HepG2 (cell line): ENCODE data around the gene SMARCB1. TPM values are rescaled to one million over a fixed set of nuclear protein-coding genes. Genes with fewer than 3 reads are reported as not detected.
A peak's percentile ranks its signal among the peaks of the same experiment; 100 is the strongest.

Experiments
- ATAC-seq: fragments of 200-7000 bp; cut with Tn5 transposase; 3 replicates; pipeline ENCODE4 v1.9.1; 2020; ENCODE audit warnings: mild to moderate bottlenecking, moderate library complexity
- BruUV-seq: library from RNA; stranded (reverse); fragments of 400-500 nt; replicated peaks from 2 replicates; lab custom pipeline; 2021; lab: Mats Ljungman, UMichigan
- CTCF ChIA-PET: fragments of 300-600 bp; formaldehyde crosslinking; extraction: SDS; loops from one replicate; lab custom pipeline; 2021; ENCODE audit warnings: low total read pairs, inconsistent platforms, low intra/inter-chr PET ratio; lab: Yijun Ruan, JAX
- POLR2A ChIA-PET: fragments of 350-600 bp; sonication (Branson Sonifier 250); formaldehyde crosslinking; loops from one replicate; lab custom pipeline; 2020; ENCODE audit warnings: antibody characterized with exemption, inconsistent platforms; lab: Yijun Ruan, JAX
- DNase-seq: peaks from one replicate; pipeline ENCODE4 v3.0.0-alpha.2; 2015; ENCODE audit warnings: low spot score
- FAIRE-seq: peaks from 3 replicates; lab custom pipeline; 2011; peaks lifted over from hg19 to GRCh38; lab: Jason Lieb, UNC
- H2AFZ ChIP-seq: one replicate; pipeline ENCODE4 v1.6.1; 2011; ENCODE audit warnings: low read length, inconsistent platforms
- H3K27ac ChIP-seq: fragments of 300-600 bp; 3 replicates; pipeline ENCODE4 v1.8.0; 2011; ENCODE audit warnings: mixed run types, mild to moderate bottlenecking, mixed read lengths, low read length, inconsistent platforms; ENCODE audit not compliant: insufficient read depth; ENCODE audit errors: extremely low read length
- H3K27me3 ChIP-seq, 2 experiments: fragments of 200-600 bp in 1 of 2; 2 replicates in 1 of 2; 3 replicates in 1 of 2; pipeline versions ENCODE4 v1.6.0 to v1.8.0; 2011; ENCODE audit warnings: low read length in 2 of 2, mild to moderate bottlenecking in 2 of 2, moderate library complexity in 2 of 2, inconsistent platforms in 1 of 2; ENCODE audit not compliant: insufficient read depth in 2 of 2, control insufficient read depth in 1 of 2
- H3K36me3 ChIP-seq, 2 experiments: fragments of 200-600 bp in 1 of 2; replicated peaks in 1 of 2; 2 replicates in 1 of 2; 3 replicates in 1 of 2; pipeline versions ENCODE4 v1.5.1 to v1.8.0; 2011; ENCODE audit warnings: low read length in 2 of 2, inconsistent platforms in 1 of 2; ENCODE audit not compliant: insufficient read depth in 2 of 2, control insufficient read depth in 1 of 2
- H3K4me1 ChIP-seq: 2 replicates; pipeline ENCODE4 v1.5.1; 2012; ENCODE audit warnings: low read length, inconsistent platforms; ENCODE audit not compliant: insufficient read depth
- H3K4me2 ChIP-seq: 2 replicates; pipeline ENCODE4 v1.6.0; 2011; ENCODE audit warnings: low read depth, low read length, inconsistent platforms
- H3K4me3 ChIP-seq, 3 experiments: fragments of 200-600 bp in 1 of 3; sonication (generic), shearing (Covaris generic) in 1 of 3; replicated peaks in 1 of 3; 2 replicates each; pipeline ENCODE4 v1.5.1; 2011 to 2016; ENCODE audit warnings: low read length in 3 of 3, inconsistent platforms in 2 of 3, low read depth in 2 of 3, mild to moderate bottlenecking in 2 of 3, control low read depth in 1 of 3, mixed read lengths in 1 of 3; ENCODE audit not compliant: insufficient read depth in 1 of 3
- H3K79me2 ChIP-seq: one replicate; pipeline ENCODE4 v1.6.1; 2011; ENCODE audit warnings: low read length, inconsistent platforms; ENCODE audit not compliant: insufficient read depth
- H3K9ac ChIP-seq: 2 replicates; pipeline ENCODE4 v1.6.0; 2011; ENCODE audit warnings: mild to moderate bottlenecking, low read depth, low read length, inconsistent platforms; ENCODE audit not compliant: insufficient read depth
- H3K9me3 ChIP-seq: 2 replicates; pipeline ENCODE4 v1.5.1; 2012; ENCODE audit warnings: mild to moderate bottlenecking, low read length
- H4K20me1 ChIP-seq: 2 replicates; pipeline ENCODE4 v1.6.0; 2011; ENCODE audit warnings: inconsistent platforms, mild to moderate bottlenecking, low read length, moderate library complexity; ENCODE audit not compliant: insufficient read depth
- ARID4A ChIP-seq: sonication (generic); formaldehyde crosslinking; IDR thresholded peaks from 2 replicates; pipeline ENCODE4 v1.5.0; 2020; ENCODE audit warnings: mild to moderate bottlenecking, missing genetic modification reagents, borderline replicate concordance
- MAZ ChIP-seq, 2 experiments: sonication (generic) in 1 of 2; formaldehyde crosslinking in 1 of 2; IDR thresholded peaks; 2 replicates each; pipeline versions ENCODE4 v1.5.0 to v1.6.1; 2012 to 2020; ENCODE audit warnings: low read depth in 2 of 2, mild to moderate bottlenecking in 2 of 2, borderline replicate concordance in 1 of 2, improper control_type of control experiment in 1 of 2, low read length in 1 of 2, missing genetic modification reagents in 1 of 2, moderate library complexity in 1 of 2
- NRL ChIP-seq: sonication (generic); formaldehyde crosslinking; IDR thresholded peaks from 2 replicates; pipeline ENCODE4 v1.5.0; 2020; ENCODE audit warnings: missing genetic modification reagents, mild to moderate bottlenecking, moderate library complexity, borderline replicate concordance
- SMC3 ChIP-seq: IDR thresholded peaks from 2 replicates; pipeline ENCODE4 v1.6.1; 2011; ENCODE audit warnings: low read length, improper control_type of control experiment
- TBX2 ChIP-seq: sonication (generic); formaldehyde crosslinking; IDR thresholded peaks from 2 replicates; pipeline ENCODE4 v1.5.0; 2020; ENCODE audit warnings: missing genetic modification reagents, mild to moderate bottlenecking, borderline replicate concordance
- ZNF687 ChIP-seq: sonication (generic); formaldehyde crosslinking; IDR thresholded peaks from 2 replicates; pipeline ENCODE4 v1.5.1; 2020; ENCODE audit warnings: mild to moderate bottlenecking, missing genetic modification reagents, moderate library complexity
- WGBS: methylation state at CpG from one replicate; pipeline ENCODE4 v1.1.6; 2017; ENCODE audit warnings: low lambda C conversion rate; 5-methylcytosine and 5-hydroxymethylcytosine counted together
- in situ Hi-C: cut with HindIII; loops from 2 replicates; pipeline ENCODE4 v1.10.0; 2017; ENCODE audit warnings: low pct_unique_long_range_greater_than_20kb; ENCODE audit not compliant: extremely low pct_ligation_motif_present
- intact Hi-C: fragments of 100-400 bp; cut with micrococcal nuclease; formaldehyde crosslinking; loops from one replicate; pipeline ENCODE4 v1.10.0; 2022; ENCODE audit not compliant: unreplicated experiment
- polyA plus RNA-seq, 8 experiments: library from polyadenylated mRNA; depleted of rRNA in 3 of 8; stranded (reverse) in 7 of 8; unstranded in 1 of 8; fragments of >200 nt; fragmentation: Illumina TruSeq in 4 of 8; extraction: Trizol in 4 of 8; gene quantifications; 2 replicates each; pipeline versions ENCODE4 v1.2.1 to v1.2.3, GENCODE V29; 2011 to 2016; ENCODE audit warnings: low read depth in 4 of 8, missing spikeins in 1 of 8, mixed read lengths in 1 of 8; ENCODE audit not compliant: insufficient read depth in 1 of 8
- total RNA-seq, 5 experiments: library from RNA; depleted of rRNA; stranded (reverse); fragments of >200 nt; fragmentation: Illumina TruSeq; extraction: Trizol; gene quantifications; 2 replicates each; pipeline ENCODE4 v1.2.3, GENCODE V29; 2016; ENCODE audit warnings: low read depth in 1 of 5

SMARCB1 gene
- total and polyA plus RNA-seq, 2 of the 13 experiments (the other 11 are each of a cell fraction or from before 2014, with no cell fraction given) = 74.0 to 166 TPM

- POLR2A ChIA-PET = interaction anchor here (0.8 to 5.9 kb wide), 6 partner anchors 19 to 125 kb away, joined by 3 to 89 read pairs (median 16); partner anchors contain the start of genes MIF, SLC2A11, SMARCB1 and ZNF70
- no peak for ATAC-seq
- intact Hi-C loops = loop anchor here (5.0 kb wide), 1 partner anchor 78 kb away; no protein-coding TSS in a partner anchor
- TF ChIP-seq NRL (CRISPR knock-in tag) (0 out of 2 replicates have a peak, but pooled peaks have one; percentile 25), ZNF687 (CRISPR knock-in tag) (peak; percentile 35; the same call in 1 of the 2 replicates), TBX2 (0 out of 2 replicates have a peak, but pooled peaks have one; percentile 11), ARID4A (CRISPR knock-in tag) (0 out of 2 replicates have a peak, but pooled peaks have one; percentile 22), SMC3 (no peak), MAZ (IDR thresholded peaks at IDR 0.05; ENCODE audit: borderline replicate concordance, low read depth, low read length) (no peak), MAZ (CRISPR knock-in tag; IDR thresholded peaks at IDR 0.05; ENCODE audit: low read depth) (no peak)
Observed at GRCh38 chr22:23769321-23769965, 17.3 kb upstream of the SMARCB1 start.

More at GRCh38 chr22:23769321-23769965, 17.3 kb upstream of the SMARCB1 start:
- 12% methylated on average over 5 of the region's 6 CpGs for WGBS
- Histone ChIP-seq H3K79me2 (peaks cover 9% of the 10 kb centered on the region), H3K9me3 (no peaks in the 10 kb centered on the region), H3K4me1 (peaks cover 79% of the 10 kb centered on the region), H3K27me3 (no peaks in the 10 kb centered on the region; a peak in 1 of 5 replicates), H4K20me1 (no peaks in the 10 kb centered on the region), H2AFZ (no peak overlapping the region), H3K9ac (0 out of 2 replicates have a peak overlapping the region, but pooled peaks have one; percentile 35), H3K36me3 (peaks cover 0 to 1% of the 10 kb centered on the region in 2 experiments; a peak in 2 of 5 replicates), H3K4me3 (peak overlapping the region in 2 of 3 experiments; percentile 30 to 47; a peak in 4 of 6 replicates), H3K27ac (no peak overlapping the region), H3K4me2 (peak overlapping the region; percentile 99)
- FAIRE-seq (no peak), DNase-seq (no peak)
- no TSS peak for BruUV-seq
- CTCF ChIA-PET = interaction anchor here (1.7 to 2.1 kb wide), 2 partner anchors 80 to 87 kb away, joined by 6 to 34 read pairs; partner anchors contain the start of gene SLC2A11
- in situ Hi-C loops = no loop called here
